ENCODE measurements around the gene ZNF547.
A peak's percentile ranks its signal among the peaks of the same experiment; 100 is the strongest.
"Not testable (repeated sequence)": the region's sequence is repeated elsewhere in the genome, so short reads cannot be mapped to it uniquely, and the experiment has no call there.

Gene ZNF547

GRCh38 chr19:57374647-57375046, 11.3 kb downstream of the ZNF547 start:
- not testable (repeated sequence) for ATAC-seq

GRCh38 chr19:57376151-57376550, 12.8 kb downstream of the ZNF547 start:
- ATAC-seq = no peak

- no peak for ATAC-seq
Observed at GRCh38 chr19:57377498-57378146, 14.3 kb downstream of the ZNF547 start.

- no peak for ATAC-seq
Observed at GRCh38 chr19:57380923-57381322, 17.6 kb downstream of the ZNF547 start.

GRCh38 chr19:57382806-57383488, 19.6 kb downstream of the ZNF547 start:
- ATAC-seq = no peak

GRCh38 chr19:57389194-57389729, 25.9 kb downstream of the ZNF547 start:
- no peak for ATAC-seq

GRCh38 chr19:57389730-57390598, 26.6 kb downstream of the ZNF547 start, which contains the start of gene ZNF548:
TSS of gene ZNF548 (plus strand) at chr19:57389854. CDS start at chr19:57390100, 246 bp downstream.
- peak; percentile 99 to 100 for ATAC-seq

- ATAC-seq = no peak
Observed at GRCh38 chr19:57395710-57396109, 32.4 kb downstream of the ZNF547 start.

GRCh38 chr19:57398868-57399267, 35.5 kb downstream of the ZNF547 start:
- no peak for ATAC-seq

- no peak for ATAC-seq
Observed at GRCh38 chr19:57403737-57404563, 40.6 kb downstream of the ZNF547 start.

- peak; percentile 38 to 46 for ATAC-seq
Observed at GRCh38 chr19:57406516-57407123, 43.3 kb downstream of the ZNF547 start.

- ATAC-seq = peak; percentile 100
Observed at GRCh38 chr19:57410877-57411671, 47.7 kb downstream of the ZNF547 start, which contains the start of gene ZNF17. TSS of gene ZNF17 (plus strand) at chr19:57411161. CDS start at chr19:57413616, 2,455 bp downstream.

GRCh38 chr19:57419439-57419838, 56.1 kb downstream of the ZNF547 start:
- ATAC-seq = no peak

GRCh38 chr19:57421037-57421436, 57.7 kb downstream of the ZNF547 start:
- no peak for ATAC-seq

Data from activated CD4-positive, CD25-positive, alpha-beta regulatory T cell treated with anti-CD3 and anti-CD28 coated beads, Interleukin-2, amount 50 U/mL, for 24 hours (primary cell).